ENCODE measurements around the gene UBE2H. TPM values are rescaled to one million over a fixed set of nuclear protein-coding genes. Genes with fewer than 3 reads are reported as not detected.
A peak's percentile ranks its signal among the peaks of the same experiment; 100 is the strongest.

UBE2H gene
- 61.6 and 73.4 TPM in 2 replicates for total RNA-seq
- polyA plus RNA-seq: 85.5 and 98.9 TPM in 2 replicates

GRCh38 chr7:129952653-129953560 lies at the start of gene UBE2H:
Gene UBE2H, minus strand, starts transcription at chr7:129952960. Its CDS starts 405 bp downstream, at chr7:129952555.
- peak within 1 kb of the TSS; percentile 85 for H3K4me3 ChIP-seq
- 10% methylated on average over 38 of the region's 58 CpGs for WGBS (ENCODE audit: low lambda C conversion rate, missing lambda C conversion rate)

GRCh38 chr7:129998446-129998845 lies 45.7 kb upstream of the UBE2H start:
- TF ChIP-seq CTCF (IDR thresholded peaks at IDR 0.05; ENCODE audit: poor library complexity): no peak
- TF ChIP-seq EZH2phosphoT487 (IDR thresholded peaks at IDR 0.05; ENCODE audit: low read depth, severe bottlenecking, unreplicated experiment): no peak
- TF ChIP-seq EZH2 (IDR thresholded peaks at IDR 0.05; ENCODE audit: borderline replicate concordance): no peak
- Histone ChIP-seq H4K20me1 (ENCODE audit: insufficient read depth, poor library complexity, severe bottlenecking) (no peaks in the 10 kb centered on the region), H3K27me3 (no peaks in the 10 kb centered on the region), H3K9me2 (replicated peaks; ENCODE audit: insufficient read depth) (no peaks in the 10 kb centered on the region), H3K4me1 (ENCODE audit: insufficient read depth) (no peaks in the 10 kb centered on the region), H3K9me3 (ENCODE audit: low read depth) (no peaks in the 10 kb centered on the region), H3K79me2 (no peaks in the 10 kb centered on the region), H3K4me3 (no peak overlapping the region), H3K4me2 (no peak overlapping the region), H3K27ac (no peak overlapping the region), H3K36me3 (replicated peaks; ENCODE audit: insufficient read depth, low read depth) (no peaks in the 10 kb centered on the region), H2AFZ (no peak overlapping the region)
- 91% methylated on average over 5 of the region's 5 CpGs for WGBS (ENCODE audit: low lambda C conversion rate, missing lambda C conversion rate)
- no peak for DNase-seq (ENCODE audit: low spot score)

More at GRCh38 chr7:129952653-129953560, at the start of gene UBE2H:
- Histone ChIP-seq H3K27me3 (no peaks in the 10 kb centered on the region), H3K4me1 (ENCODE audit: insufficient read depth) (peaks cover 13% of the 10 kb centered on the region), H3K27ac (peak within 1 kb of the TSS; percentile 92), H3K4me2 (peak within 1 kb of the TSS; percentile 78), H3K9me2 (replicated peaks; ENCODE audit: insufficient read depth) (no peaks in the 10 kb centered on the region), H3K9me3 (ENCODE audit: low read depth) (no peaks in the 10 kb centered on the region), H4K20me1 (ENCODE audit: insufficient read depth, poor library complexity, severe bottlenecking) (peaks cover 6% of the 10 kb centered on the region), H2AFZ (peak within 1 kb of the TSS; percentile 5), H3K36me3 (replicated peaks; ENCODE audit: insufficient read depth, low read depth) (no peaks in the 10 kb centered on the region), H3K79me2 (peaks cover 39% of the 10 kb centered on the region)
- no peak for TF ChIP-seq CTCF (IDR thresholded peaks at IDR 0.05; ENCODE audit: poor library complexity)
- no peak for TF ChIP-seq EZH2phosphoT487 (IDR thresholded peaks at IDR 0.05; ENCODE audit: low read depth, severe bottlenecking, unreplicated experiment)
- TF ChIP-seq EZH2 (IDR thresholded peaks at IDR 0.05; ENCODE audit: borderline replicate concordance): no peak
- peak; percentile 96 for DNase-seq (ENCODE audit: low spot score)

- H4K20me1 ChIP-seq (ENCODE audit: insufficient read depth, poor library complexity, severe bottlenecking): no peaks in the 10 kb centered on the region
- no peak for DNase-seq (ENCODE audit: low spot score)
- no peak overlapping the region for H3K4me3 ChIP-seq
- H3K27ac ChIP-seq: no peak overlapping the region
- 72% methylated on average over 5 of the region's 5 CpGs for WGBS (ENCODE audit: low lambda C conversion rate, missing lambda C conversion rate)
- H3K36me3 ChIP-seq (replicated peaks; ENCODE audit: insufficient read depth, low read depth): no peaks in the 10 kb centered on the region
- no peaks in the 10 kb centered on the region for H3K27me3 ChIP-seq
- TF ChIP-seq EZH2phosphoT487 (IDR thresholded peaks at IDR 0.05; ENCODE audit: low read depth, severe bottlenecking, unreplicated experiment) (no peak), EZH2 (IDR thresholded peaks at IDR 0.05; ENCODE audit: borderline replicate concordance) (no peak), CTCF (IDR thresholded peaks at IDR 0.05; ENCODE audit: poor library complexity) (no peak)
- H2AFZ ChIP-seq: no peak overlapping the region
- no peaks in the 10 kb centered on the region for H3K79me2 ChIP-seq
- H3K9me3 ChIP-seq (ENCODE audit: low read depth): no peaks in the 10 kb centered on the region
- no peaks in the 10 kb centered on the region for H3K9me2 ChIP-seq (replicated peaks; ENCODE audit: insufficient read depth)
- H3K4me1 ChIP-seq (ENCODE audit: insufficient read depth): no peaks in the 10 kb centered on the region
- no peak overlapping the region for H3K4me2 ChIP-seq
Observed at GRCh38 chr7:129997285-129997684, 44.5 kb upstream of the UBE2H start.
